ENCODE measurements around the gene ELP5.

The ELP5 gene, protein sequence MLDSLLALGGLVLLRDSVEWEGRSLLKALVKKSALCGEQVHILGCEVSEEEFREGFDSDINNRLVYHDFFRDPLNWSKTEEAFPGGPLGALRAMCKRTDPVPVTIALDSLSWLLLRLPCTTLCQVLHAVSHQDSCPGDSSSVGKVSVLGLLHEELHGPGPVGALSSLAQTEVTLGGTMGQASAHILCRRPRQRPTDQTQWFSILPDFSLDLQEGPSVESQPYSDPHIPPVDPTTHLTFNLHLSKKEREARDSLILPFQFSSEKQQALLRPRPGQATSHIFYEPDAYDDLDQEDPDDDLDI

DNA sequence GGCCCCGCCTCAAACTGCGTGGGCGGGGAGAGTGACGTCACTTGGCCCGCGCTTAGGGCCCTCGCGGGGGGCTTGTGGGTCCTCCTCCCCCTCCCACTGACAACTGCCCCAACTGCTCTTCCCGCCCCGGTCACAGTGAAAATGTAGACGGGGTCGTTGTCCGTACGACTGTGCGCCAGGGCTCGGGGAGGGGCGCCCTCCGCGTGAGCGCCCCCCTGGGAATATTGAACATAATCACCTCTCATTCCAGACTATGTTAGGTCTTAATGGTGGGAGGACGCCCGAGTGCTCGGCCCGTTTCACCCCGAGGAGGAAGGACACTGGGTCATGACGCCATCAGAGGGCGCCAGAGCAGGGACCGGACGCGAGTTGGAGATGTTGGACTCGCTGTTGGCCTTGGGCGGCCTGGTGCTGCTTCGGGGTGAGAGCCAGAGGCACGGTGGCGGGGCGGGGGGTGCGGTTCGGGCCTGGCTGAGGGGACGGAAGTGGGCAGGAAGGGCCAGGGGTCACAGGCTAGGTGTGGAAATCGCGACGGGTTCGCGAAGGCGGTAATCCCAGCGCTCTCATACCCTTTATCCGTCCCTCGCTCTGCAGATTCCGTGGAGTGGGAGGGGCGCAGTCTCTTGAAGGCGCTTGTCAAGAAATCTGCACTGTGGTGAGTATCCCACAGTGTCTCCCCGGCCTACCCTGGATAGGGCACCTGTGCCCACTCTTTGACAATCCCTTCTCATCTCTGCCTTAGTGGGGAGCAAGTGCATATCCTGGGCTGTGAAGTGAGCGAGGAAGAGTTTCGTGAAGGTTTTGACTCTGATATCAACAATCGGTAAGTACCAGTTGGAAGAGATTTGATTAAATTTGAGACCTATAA, at the start of gene ELP5:
TSS of gene ELP5 (plus strand) at position 40 of the 868 bp plus-strand sequence. CDS start at position 376, 336 bp downstream.
- DNase-seq, result peak; percentile 47 to 59

DNA sequence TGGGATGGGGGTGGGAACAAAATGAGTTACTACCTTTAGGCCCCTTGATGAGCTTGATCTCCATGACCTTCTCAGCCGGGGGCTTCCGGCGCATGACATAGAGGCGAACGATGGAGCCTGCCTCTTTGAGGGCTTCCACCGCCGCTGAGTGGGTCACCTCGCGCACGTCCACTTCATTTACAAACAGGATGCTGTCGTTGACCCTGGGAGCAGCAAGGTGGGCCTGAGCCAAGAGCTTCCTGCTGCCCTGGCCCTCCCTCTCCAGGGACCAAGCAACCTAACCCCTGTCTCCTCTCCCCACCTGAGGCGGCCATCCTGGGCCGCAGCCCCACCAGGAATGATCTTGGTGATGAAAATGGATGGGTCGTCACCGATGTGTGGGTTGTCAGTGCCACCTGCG, 48.6 kb upstream of the ELP5 start:
- no peak for DNase-seq

DNA sequence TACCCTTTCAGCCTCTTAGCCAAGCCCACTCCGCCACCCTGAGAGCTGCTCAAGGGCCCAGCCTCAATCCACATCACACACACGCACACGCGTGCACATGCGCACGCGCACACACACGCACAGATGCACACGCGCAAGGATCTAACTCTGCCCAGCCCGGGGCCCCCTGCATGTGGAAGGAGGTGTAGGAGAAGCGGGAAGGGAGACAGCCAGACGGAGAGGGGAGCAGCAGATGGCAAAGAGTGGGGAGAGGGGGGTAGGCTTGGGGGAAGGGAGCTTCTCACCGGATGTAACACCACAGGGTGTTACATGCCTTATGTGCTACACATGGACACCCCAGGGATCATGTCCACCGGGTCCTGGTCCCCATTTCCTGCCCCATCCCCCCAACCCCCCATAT, 47.7 kb upstream of the ELP5 start:
- DNase-seq, result no peak

DNA sequence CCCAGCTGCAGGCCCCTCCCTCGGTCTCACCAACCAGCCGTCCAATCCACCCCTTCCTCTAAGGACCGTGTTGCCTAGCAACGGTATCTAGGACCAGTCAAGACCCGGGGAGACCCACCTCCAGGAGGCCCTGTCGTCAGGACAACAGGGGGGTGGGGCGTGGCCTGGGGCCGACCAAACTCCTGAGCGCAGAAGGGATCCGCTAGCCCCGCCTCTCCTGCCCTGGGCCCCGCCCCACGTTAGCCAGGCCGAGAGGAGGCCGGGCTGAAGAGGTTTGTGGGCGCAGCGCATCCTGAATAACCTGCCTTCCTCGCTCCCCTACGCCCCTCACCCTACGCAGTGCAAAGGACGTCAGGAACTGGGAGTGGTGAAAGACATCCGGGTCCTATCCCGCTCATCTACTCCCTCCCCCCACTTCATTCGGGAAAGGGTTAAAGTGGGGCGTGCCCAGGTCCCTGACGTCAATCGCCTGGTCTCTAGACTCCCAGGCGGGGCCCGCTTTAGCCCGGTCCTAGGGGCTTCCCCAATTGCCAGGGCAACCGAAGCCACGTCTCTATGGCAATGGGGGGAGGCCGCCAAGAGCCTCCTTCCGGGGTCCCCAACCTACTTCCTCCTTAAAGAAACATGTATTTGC, 47.1 kb upstream of the ELP5 start:
- DNase-seq, result peak; percentile 57 to 60

DNA sequence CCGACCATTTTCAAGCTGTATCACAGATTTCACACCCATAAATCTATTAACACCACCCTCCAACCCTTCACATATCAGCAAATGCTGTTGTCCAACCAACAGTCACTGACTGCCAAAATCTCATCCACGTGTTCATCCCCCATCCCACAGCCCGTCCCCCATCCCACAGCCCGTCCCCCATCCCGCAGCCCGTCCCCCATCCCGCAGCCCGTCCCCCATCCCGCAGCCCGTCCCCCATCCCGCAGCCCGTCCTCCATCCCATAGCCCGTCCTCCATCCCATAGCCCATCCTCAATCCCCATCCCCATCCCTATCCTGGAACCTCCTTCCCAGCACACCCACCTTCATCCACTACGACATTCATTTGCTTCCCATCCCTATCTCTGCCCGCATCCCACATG, 46.5 kb upstream of the ELP5 start:
- no peak for DNase-seq

DNA sequence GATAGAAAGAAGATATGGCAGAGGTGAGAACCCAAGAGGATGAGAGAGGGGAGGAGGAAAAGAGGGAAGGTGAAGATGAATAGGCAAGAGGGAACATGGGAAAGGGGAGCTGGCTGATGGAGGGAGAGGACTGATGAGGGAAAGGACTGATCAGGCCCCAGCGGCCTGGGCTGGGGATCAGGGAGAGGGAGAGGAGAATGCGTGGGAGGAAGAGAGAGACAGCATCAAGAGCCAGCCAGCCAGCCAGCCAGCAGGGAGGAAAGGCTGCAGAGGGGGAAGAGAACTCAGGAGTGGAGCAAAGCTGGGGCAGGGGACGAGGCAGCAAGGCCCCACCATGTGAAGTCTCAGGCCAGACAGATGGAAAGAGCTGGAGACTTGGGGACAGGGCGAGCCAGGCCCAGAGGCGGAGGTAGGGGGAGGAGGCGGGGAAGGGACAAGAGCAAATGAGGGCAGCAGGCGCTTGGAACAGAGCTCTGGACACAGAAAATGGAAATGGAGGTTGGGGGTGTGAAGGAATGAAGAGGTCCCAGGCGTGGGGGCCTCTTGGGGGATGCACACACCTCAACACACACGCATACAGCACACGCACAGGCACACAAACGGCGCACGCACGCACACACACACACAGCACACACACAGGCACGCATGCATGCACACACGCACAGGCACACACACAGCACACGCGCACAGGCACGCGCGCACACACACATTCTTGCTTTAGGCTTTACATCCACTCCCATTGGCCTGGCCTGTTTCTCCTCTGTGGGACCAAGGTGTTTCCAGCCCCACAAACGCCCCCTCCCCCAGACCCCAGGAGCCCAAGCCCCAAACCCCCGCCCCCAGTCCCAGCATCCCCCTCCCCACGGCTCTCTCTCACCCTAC, 44.7 kb upstream of the ELP5 start:
- no peak for DNase-seq

DNA sequence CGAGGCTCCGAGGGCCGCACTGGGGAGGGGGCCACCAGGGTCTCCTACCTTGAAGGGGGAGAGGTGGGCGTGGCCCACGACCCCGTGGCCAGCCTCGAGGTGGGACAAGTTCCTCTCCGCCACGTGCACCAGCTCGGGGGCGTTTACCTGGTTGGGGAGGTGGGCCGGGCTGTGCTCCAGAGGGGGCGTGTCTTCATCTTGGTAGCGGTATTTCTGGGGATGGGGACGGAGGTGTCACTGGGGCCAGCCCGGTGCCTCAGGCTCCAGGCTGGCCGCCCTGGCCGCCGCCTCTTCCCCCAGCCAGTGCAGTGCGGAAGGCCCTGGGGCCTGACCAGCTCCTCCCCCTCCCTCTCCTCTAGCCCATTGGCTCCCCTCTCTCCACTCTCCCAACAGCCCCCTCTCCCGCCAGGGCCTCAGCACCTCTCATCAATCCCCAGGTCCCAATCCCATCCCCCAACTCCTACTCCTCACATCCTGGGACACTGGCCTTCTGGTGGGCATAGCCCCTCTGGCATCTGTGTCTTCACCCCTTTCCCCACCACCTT, 43.9 kb upstream of the ELP5 start:
- no peak for DNase-seq

DNA sequence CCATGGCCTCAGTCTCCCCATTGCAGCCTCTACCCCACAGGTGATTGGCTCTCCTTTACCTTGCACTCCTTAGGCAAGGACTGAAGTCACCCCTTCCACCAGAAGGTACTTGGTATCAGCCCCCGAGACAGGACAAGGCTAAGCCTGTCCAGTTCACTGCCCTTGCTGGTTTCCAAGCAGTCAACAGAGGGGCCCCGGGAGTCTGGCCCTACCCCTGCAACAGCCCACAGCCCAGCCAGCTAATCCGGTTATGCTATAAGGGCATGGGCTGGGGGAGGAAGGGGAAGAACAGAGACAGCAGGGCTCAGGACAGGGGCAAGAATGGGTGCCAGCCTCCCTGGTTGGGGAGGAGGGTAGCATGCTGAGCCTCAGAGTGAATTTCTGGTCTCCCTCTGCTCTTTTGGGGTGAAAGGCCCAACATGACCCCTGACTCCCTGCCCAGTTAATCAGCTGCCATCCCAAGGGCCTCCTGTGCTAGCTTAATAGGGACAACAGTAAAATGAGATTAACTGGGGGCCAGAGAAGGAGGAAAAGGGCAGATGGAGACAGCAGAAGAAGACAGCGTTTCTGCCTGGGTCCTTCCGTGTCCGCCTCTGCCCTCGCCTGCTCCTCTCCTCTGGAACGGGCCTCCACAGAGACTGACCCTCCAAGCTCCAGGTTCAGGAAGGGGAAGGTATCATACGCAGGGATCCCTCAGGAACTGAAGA, 43.1 kb upstream of the ELP5 start:
- no peak for DNase-seq

DNA sequence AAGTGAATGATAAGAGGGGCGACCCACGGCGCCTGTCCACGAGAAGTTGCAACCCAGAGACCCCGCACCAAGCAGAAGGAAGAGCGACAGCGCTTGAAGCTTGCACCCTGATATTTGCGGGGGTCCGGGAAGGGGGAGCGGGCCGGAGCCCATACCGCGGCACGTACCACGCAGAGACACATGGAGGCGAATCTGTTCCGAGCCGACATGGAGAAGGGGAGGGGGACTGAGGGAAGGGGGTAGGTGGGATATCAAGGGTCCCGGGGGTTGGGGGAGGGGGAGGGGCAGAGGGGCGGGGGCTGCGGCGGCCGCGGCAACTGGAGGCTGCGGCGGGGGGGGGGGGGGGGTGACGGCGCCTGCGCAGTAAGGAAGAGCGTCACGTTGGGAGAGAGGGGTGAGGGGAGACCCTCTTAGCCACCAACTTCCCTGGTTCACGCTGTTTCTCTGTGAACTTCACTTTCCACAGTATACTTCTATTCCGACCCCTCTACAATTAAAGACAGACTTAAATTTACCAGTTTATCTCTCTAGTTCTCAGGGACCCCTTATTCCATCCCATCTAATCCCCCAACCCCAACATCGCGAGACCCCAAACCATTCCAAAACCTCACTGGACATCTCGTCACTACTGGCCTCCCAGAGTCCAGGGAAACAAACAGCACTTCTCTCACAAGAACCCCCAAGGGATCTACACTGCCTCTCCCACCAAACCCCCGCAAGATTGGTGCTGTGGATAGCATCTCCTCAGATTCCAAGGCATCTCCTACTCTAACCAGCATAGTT, 40.3 kb upstream of the ELP5 start:
- no peak for DNase-seq

DNA sequence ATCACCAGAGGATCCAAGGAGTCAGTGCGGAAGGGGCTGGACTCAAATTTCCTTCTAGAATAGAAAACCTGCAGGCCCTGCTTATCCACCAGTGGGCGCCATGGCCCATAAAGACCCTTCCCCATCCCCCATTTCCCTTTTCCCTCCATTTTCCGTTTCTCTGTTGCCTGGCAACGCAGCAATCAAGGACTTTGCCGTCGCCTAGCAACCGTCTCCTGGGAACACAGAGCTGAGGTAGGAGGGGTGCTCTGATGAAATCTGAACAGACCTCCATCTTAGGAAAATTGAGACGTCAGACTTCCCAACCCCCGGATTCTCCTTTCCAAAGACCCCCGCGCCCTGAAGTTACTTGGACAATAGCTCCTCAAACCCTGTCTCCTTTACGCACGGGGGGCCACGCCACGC, 38.1 kb upstream of the ELP5 start:
- DNase-seq, result peak; percentile 79 to 91

DNA sequence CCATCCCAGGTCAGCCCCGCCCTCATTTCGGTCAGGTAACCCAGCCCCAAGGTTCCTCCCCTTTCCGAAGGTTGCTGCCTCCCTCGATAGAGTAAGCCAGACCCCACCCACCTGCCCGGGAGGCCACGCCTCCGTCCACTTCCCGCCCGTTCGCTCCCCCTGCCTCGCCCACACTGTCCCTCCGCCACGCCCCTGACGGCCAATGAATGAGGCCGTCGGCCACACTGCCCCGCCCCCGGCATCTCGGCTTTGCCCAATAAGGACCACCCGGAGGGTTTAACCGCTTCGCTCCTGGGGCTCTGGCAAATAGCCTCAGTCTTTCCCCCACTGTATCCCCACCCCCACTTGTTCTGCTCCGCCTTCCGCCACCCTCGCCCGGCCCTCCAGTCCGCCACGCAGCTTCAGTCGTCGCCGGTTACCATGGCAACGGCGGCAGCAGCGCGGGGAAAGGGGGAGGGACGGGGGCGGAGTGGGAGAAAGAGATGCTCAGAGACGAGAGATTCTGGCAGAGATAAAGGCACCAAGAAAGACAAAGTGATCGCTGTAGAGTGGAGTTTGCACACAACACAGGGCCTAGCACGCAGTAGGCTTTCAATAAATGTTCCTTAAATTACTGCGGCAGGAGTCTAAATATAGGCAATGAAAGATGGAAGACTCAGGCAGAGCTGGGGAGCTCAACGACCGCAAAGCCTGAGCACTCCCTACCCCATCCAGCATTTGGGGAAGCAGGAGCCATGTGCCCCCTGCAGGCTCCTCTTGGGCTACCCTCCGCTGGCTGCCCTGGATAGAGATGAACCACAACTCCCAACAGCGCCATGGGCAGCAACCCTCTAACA, 37.5 kb upstream of the ELP5 start:
- DNase-seq, result peak; percentile 92 to 93

DNA sequence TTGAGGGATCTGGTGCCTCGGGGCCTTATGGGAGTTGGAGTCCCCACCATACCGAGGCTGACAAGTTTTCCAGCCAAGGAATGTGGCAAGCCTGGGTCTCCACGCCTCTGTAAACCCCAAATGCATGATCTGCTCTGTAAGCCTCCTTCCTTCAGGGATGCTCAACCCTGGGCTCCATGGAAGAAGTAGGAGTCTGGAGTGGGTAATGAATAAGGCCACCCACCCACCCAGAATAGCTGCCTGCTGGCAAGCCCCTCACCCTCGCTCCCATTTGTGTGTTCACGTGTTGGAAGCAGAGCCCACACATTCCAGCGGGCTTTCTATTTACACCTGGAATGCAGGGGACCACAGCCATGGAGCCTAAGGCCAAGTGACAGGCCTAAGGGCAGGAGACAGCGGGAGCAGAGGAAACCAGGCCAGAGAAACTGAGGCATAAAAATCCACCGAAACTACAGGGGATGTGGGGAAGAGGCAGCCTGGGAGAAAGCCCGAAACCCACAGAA, 36.8 kb upstream of the ELP5 start:
- DNase-seq, result no peak

DNA sequence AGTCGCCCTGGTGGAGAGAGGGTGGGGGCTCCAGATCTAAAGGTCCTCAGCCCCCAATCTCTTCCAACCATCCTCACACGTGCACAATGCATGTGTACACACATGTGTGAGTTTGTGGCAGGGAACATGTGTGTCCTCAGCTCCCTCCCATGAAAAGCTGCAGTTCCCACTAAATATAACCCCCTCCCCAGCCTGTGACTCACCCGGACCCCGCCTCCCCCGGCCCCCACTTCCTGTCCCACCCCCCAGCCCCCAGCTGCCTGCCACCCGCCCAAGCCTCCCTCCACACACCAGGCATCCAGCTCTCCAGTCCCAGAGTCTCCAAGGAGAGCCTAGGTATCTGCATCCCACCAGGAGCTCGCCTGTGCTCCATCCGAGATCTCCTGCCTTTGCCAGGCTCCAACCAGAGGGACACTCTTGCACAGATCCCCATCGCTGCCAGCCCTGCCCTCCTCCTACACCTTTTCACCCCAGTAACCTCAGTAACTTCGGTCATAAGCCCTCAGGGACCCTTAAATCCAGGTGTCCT, 36.3 kb upstream of the ELP5 start:
- DNase-seq, result no peak

DNA sequence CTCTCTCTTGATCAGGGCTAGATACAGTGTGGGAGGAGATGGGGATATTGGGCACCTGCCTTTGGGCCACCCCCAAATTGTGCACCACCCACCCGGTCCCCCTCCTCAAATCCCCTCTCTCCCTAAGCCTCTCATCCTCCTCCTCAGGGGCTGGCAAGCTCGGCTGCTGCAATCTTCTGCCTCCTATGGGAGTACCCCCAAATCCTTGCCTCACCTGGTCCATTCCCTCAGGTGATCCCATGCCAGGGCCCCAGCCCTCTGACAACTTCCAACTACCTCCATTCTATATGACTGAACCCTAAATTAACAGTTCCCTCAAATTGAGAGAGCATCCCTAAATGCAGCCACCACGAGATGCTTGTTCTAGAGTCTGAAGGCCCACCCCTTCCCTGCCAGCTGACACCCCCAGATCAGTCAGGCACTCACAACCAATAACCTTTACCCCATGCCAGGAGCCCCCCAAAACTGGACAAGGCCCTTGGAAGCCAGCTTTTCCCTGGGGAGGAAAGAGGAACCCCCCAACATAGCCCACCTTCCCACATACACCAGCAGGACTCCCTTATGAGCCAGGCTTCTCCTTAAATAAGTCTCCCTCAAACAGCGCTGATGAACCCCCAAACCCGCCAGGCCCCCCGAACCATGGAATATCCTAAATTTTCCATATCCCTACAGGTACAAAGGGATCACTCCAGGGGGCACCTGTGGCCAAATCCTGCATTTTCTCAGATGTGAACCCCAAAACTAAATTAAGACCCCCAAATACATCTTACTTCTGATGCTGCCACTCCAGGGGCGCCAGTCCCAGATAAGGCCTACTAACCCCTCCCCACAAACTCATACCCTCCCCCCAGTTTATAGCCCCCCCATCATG, 35.5 kb upstream of the ELP5 start:
- no peak for DNase-seq

DNA sequence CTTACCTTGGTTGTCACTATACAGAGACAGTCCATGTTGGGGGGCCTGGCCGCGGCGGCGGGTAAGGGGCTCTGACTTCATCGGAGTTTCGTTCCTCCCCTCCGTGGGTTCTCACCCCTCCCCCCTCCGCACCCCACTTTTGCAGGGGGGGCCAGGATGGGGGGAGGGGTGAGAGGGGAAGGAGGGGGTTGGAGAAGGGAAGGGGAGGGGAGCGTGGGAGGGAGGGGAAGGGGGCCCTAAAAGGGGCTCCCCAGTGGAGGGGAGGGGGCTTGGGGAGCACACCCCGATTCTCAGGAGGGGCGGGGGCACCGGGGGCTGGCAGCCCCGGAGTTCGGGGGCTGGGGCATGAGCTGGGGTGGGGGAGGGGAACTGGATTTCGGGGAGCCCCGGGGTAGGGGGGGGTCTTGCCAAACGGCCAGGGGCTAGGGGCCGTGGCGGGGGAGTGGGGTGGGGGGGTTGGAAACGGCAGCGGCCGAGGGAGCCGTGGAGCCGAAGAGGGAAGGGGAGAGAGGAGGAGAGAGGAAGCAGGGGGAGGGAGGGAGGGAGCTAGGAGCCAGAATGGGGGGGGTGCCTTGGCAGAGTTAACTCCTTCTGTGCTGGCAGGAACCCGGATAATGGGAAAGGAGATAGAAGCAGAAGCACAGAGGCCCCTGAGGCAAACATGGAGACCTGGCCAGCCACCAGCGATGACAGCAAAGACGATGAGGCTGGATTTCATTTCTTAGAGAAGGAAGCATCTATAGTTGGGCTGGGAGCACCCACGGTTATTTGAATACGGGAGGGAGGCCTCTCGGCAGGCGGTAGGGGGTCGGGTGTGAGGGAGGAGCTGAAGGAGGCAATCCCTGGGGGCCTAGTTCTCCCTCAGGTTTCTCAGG, 34.7 kb upstream of the ELP5 start:
- DNase-seq, result no peak

DNA sequence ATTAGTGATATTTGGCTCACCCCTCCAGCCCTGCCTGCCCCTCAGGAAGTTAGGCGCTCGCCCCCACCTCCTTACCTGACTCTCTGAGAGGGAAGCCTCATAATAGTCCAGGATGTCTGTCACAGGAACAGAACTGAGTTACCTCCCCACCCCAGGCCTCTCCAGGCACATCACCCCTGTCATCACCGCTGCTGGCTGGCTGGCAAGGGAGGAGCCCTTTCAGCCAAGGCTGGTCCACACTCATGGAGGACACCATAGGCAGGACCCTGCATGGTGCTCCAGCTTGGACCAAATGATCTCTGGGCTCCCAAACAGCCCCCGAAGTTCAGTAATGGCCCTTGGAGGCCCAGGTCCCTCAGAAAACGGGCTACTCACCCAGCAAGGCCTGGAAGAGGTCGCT, 33.8 kb upstream of the ELP5 start:
- no peak for DNase-seq

DNA sequence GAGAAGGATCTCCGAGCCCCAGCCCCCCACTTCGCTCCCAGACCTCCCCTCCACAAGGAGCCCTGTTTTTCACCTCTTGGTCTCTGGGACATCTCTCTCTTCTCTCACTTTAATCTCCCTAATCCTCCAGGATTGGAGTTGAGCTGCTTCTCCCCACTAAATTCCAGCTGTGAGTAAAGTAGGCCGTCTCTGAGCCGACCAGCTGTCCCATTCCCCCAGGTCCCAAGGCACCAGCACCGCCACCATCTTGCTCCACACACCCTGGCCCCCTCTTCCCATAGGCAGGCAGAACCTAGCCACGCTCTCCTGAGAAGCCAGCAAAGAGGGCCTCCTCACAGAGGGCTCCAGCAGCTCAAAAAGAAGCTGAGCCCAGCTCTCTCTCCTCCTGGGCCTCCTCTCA, 33.3 kb upstream of the ELP5 start:
- DNase-seq, result no peak

All from NCI-H187 (cell line).